DMS53 treated with DMSO at 0.1 percent for 48 hours (cell line): ENCODE measurements around the gene ZC3H12C.

Experiments used
- DNase-seq: peaks from one replicate; lab custom pipeline; 2025; ENCODE audit not compliant: unreplicated experiment; lab: John Stamatoyannopoulos, UW

ZC3H12C gene

GRCh38 chr11:110147962-110148709 is 54.9 kb downstream of the ZC3H12C start:
- DNase-seq = no peak

GRCh38 chr11:110148775-110149744 is 55.9 kb downstream of the ZC3H12C start:
- no peak for DNase-seq

DNA sequence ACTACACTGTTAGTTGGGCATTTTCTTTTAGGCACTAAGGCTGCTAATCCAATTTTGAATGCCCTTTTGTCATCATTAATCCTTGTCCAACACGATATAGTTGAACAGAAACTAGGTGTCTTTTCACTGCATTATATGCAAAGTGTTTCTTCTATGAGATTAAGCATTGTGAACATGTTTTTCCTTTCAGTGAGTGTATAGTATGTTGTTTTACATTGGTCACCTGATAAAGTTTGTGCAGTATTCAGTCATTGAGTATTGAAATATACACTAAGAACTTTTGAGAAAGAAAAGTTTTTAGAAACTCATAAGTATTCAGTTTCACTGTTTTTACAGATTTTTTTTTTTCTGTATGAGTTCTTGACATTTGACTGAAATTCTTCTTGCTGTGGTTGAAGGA is 59.0 kb downstream of the ZC3H12C start:
- DNase-seq = no peak

DNA sequence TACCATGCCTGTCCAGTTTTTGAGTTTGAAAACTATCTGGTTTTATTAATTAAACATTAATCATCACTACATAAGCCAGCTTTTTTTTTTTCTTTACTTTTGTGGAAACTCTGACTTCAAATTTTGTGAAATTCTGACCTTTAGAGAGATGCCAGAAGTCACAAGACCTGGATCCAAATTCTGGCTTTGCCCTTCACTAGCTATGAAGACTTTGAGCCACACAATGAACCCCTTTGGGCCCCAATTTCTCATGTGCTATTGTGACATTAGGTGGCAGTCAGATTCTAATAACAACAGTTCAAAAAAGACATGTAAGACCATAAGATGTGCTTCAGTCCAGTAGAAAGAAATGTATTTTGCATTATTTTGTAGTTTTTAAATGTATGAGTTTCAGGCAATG is 60.3 kb downstream of the ZC3H12C start:
- no peak for DNase-seq

DNA sequence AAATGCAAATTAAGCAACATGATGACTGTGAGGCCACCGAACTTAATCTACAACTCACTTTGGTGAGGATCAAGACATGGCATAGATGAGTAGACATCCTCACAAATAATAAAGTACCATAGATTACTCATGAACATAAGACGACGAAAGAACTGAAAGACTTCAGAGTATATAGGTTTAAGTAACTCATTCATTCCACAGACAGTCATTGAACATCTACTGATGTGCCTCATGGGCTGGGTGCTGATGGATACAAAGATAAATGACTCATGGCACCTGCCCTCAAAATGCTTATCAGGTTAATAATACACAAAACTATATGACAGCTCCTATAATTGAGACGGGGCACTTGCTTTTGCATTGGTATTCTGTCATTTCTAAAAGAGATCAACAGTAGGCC is 63.3 kb downstream of the ZC3H12C start:
- DNase-seq = no peak

DNA sequence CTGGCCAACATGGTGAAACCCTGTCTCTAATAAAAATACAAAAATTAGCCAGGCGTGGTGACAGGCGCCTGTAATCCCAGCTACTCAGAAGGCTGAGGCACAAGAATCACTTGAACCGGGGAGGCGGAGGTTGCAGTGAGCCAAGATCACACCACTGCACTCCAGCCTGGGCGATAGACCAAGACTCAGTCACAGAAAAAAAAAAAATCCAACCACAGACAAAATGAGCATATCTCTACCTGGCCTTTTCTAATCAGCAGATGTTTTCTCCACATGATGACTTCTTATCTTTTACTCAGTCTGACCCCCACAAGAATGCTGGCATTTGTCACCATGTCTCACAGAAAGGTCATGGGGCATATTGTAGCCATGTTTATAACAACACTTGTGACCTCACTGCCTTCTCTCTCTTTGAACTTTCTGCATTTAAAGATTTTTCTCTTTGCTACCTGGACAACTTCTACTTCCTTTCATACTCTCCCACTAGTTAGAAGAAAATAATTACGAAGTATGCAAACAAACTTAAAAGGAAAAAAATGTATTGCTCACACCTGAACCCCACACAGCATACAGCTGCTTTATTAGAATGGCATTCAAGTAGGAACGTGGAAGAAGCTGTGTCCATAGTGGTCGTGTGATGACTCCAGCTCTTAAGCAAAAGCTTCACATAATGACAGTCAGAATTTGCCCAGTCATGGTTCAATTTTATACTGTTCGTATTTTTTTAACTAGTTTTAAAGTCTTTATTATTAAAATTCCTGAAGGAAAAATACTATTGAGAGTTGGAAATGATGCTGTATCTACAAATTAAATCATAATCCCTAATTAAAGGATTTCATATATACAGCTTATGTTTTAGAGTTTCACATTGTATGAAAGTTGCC is 65.4 kb downstream of the ZC3H12C start:
- DNase-seq = no peak

- no peak for DNase-seq
Measured at GRCh38 chr11:110159476-110159875, 66.3 kb downstream of the ZC3H12C start.

GRCh38 chr11:110160016-110160415 is 66.8 kb downstream of the ZC3H12C start:
- DNase-seq = no peak

DNA sequence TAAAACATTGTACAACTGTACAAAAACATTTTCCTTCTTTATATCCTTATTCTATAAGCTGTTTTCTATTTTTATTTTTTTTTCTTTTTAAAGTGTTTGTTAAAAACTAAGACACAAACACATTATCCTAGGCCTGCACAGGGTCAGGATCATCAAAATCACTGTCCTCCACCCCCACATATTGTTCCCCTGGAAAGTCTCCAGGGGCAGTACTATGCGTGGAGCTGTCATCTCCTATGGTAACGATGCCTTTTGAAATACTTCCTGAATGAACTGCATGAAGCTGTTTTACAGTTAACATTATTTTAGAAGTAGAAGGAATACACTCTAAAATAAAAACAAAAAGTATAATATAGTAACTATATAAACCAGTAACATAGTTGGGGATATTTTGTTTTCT is 67.2 kb downstream of the ZC3H12C start:
- no peak for DNase-seq

- no peak for DNase-seq
Measured at GRCh38 chr11:110161061-110161460, 67.9 kb downstream of the ZC3H12C start.

DNA sequence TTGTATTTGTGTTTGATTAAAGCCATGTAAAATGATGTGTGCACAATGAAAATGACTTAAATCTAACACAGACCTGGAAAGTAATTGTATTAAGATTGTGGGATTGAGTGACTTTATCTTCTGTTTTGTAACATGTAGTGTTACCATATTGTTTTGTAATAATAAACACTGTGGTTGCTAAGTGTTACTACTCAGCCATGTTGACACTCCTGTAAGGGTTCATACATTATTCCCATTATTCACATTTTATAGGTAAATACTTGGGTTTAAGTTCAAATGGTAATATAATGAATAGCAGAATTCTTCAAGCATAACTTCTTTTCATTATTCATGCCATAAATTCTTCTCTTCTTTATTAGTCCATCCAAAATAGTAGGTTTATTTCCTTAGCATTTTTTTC is 69.0 kb downstream of the ZC3H12C start:
- no peak for DNase-seq

- no peak for DNase-seq
Measured at GRCh38 chr11:110165039-110165925, 72.1 kb downstream of the ZC3H12C start.

DNA sequence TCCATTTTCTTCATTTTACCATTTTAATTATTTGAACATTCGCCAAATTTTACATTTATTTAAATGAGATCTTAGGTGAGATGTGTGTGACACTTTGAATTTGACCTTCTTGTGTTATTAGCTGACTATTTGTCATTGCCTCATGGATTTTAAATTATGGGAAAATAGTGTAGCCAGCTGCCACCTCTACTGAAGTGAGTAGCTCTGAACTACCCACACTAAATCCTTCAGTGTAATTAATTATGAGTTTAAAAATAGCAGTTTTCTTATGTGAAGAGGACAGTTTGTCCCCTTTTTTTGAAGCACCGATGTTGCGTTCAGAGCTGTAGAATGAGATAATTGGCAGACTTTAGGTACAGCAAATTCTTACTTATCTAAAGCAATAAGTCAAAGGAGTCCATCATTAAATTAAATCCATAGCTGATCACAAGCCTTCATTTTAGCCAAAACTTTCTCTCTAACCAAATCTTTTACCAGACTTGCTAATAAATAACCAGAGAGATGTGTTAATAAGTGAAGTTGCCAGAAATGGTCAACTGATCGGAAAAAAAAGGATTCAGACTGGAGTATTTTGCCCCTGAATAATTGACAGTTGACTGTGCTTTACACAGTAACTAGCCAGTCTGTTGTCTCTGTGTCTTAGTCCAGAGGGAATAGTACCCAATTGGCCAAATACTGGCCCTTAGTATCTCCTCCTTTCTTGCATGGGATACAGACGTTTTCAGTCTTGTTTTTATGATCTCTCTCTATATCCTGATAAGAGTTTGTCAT is 75.0 kb downstream of the ZC3H12C start:
- no peak for DNase-seq

- DNase-seq = no peak
Measured at GRCh38 chr11:110169738-110170137, 76.5 kb downstream of the ZC3H12C start.

GRCh38 chr11:110172468-110173065 is 79.4 kb downstream of the ZC3H12C start:
- DNase-seq = no peak

DNA sequence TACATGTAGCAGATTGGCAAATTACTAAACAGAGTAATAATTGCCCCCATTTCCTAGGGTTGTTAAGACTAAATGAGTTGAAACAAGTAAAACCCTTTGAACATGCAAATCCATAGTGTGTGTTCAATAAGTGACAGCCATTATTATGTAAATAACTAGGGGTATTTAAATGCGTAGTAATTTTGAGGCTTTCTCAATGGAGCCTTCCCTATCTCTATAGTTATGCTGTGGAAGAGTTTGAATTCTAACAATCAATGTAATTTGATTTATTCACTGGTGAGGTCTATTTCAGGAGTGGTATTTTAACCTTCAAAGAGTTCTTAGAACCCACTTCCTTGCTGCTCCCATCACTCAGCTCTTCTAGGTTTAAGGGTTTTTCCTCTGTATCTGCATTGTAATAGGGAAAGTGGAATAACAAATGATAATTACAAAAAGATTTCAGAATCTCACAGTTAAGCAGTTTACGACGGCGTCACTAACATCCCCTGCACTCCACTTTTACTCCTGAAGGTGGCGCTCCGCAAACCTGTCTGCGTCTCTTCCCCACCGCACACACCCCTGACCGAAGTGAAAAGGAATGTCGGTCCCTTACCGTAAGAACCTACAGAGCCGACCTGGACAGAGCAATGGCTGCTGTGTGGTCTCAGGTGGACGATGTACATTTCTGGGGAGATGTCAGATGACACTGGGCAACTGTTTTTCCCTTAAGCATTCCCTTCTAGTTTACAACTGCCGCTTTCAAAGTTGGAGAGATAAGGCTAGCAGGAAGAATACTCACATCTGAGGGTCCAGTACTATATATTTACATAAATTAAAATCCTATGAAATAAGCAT is 80.8 kb downstream of the ZC3H12C start:
- DNase-seq = no peak

DNA sequence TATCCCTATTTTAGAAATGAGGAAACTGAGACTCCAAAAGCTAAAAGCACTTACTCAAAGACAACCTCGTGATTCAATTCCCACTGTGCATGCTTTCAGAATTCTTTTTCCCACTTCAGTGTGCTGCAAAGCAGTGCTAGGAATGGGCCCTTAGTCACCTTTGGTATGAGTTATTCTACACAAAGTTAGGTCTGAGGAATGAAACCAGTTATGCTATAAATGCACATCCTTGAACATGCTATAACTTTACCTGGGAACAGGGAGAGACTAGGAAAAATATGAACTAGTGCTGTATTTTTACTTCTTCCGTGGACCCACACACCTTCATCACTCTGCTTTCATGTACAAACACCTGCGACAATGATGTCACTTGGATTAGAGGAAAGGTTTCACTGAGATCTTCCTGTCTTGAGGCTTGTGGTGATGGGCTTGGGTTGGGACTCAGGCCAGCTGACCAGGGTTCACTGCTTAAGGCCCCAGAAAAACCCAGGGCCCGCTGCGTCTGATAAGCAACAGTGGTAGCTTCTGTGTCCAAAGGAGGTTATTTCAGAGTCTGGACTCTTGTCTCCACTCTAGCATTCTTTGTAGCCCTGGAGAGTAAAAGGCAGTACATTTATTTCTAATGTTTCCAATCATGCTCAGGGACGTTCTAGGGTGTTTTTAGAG is 81.6 kb downstream of the ZC3H12C start:
- no peak for DNase-seq
